Bone marrow (tissue), 2 donors: ENCODE data around the gene ARVCF.

Experiments
- DNase-seq, 2 donors: peaks; one replicate each; lab custom pipeline; 2025; lab: John Stamatoyannopoulos, UW

The ARVCF gene

DNA sequence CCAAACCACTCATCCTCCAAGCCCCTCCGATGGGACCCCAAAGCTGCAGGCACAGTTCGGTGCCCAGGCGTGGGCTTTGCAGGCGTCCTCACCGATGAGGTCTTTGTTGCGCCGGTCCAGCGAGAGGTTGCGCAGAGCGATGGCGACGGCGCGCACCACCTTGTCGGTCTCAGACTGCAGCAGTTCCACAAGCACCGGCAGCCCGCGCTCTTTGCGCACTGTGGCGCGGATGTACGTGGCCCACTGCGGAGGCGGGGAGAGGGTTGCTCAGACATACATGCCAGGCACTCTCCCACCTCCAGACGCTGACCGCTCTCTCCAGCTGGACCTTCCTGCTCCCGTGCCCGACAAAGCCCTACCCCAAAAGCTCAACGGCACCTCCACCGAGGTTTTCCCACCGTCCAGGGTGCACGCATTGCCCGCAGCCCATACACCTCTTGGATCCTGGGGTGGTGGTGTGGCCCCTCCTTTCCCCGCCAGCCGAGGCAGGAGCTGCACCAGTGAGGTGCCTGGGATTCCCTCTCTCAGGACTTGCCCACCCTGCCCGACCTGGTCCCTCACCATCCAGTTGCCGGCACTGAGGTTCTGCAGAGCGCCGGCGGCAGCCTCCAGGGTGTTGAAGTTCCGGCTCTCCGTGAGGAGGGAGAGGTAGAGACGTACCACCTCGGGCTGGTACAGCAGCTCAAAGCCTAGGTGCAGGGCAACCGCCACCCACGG lies 42.9 kb downstream of the ARVCF start:
- no peak for DNase-seq

DNA sequence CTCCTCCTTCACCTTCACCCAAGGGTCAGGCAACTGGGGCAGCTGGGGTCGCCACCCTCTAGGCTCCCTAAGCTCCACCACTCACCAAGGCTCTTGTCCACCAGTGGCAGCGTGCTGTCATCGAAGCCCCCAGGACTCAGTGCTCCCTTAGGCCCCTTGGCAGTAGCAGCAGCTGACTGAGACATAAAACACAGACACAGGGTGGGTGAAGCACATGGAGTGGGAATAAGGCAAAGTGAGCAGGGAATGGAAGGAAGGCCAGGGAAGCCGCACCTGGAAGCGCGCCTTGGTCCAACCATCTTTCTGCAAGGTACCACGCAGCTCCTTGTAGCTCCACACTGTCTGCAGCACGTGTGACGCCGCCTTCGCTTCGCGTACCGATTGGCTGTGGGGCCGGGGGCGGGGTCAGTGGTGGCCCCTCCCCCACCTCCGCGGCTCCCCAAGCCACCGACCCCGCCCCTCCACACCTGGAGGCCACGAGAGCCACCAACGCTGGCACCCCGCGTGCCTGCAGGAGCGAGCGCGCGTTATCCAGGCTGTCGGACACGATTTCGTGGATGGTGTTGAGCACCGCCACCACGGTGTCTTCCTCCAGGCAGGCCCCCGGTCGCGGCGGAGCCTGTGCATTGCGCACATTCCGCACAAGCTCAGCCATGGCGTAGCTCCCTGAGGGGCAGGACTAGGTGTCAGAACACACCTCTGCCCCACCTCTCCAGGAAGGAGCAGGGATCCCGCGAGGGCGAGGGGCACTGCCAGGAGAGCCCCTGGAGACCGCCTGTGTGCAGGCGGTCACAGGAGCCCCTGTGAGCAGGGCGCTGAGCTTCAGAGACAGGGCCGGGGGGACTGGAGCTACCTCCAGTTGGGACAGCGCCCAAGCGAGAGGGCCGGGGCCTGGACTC lies 43.7 kb downstream of the ARVCF start:
- DNase-seq = no peak

DNA sequence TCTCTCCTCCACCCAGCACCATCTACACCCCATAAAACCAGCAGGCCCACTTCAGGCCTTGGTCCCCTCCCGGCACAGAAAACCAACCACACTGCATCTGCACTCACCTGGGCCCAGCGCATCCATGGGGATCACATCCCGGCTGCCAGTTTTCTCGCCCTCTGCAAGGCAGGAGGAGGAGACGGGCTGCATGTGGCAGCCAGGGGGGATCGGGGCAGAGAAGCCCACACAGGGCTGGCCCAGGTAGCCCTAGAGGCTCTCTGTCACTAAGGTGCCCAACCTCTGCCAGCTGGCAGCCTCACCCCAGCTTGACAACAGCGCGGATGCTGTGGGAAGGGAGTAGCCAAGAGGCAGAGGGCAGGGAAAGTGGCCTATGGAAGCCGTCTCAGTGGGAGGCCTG lies 44.4 kb downstream of the ARVCF start:
- no peak for DNase-seq

DNA sequence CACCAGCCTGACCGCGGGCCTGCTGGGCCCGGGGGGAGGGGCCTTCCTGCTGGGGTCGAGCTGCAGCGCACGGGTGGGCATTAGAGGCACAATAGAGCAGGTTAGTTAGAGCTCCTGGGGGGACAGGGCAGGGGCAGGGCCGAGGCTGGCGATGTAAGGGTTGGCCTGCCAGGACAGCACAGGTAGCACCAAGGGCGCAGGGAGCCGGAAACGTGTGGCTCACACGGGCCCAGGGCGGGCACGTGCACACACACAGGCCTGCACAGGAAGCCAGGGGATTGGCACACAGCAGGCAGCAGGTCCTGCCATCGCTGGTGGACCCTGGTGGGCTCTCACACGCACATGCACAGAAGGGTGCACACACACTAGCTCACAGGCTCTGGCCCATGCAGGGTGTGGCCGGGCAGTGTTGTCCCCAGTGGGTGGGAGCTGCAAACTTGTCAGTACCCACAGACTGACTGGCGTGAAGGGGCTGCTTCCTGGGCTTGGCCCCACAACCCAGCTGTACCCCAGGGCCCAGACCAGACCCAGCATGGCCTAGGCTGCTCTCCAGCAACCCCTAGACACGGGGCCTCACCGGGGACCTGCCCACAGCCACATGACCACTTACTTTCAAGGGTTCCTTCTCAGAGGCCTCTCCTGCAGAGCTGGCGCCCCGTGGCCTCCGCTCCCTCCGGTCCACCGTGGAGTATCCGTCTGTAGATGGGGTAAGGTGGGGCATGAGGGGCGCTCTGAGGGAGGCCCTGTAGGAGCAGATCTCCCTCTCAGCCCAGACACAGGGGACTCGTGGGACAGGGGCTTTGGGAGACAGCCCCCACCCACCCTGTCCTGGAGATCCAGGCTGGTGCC lies 45.1 kb downstream of the ARVCF start:
- DNase-seq = no peak

DNA sequence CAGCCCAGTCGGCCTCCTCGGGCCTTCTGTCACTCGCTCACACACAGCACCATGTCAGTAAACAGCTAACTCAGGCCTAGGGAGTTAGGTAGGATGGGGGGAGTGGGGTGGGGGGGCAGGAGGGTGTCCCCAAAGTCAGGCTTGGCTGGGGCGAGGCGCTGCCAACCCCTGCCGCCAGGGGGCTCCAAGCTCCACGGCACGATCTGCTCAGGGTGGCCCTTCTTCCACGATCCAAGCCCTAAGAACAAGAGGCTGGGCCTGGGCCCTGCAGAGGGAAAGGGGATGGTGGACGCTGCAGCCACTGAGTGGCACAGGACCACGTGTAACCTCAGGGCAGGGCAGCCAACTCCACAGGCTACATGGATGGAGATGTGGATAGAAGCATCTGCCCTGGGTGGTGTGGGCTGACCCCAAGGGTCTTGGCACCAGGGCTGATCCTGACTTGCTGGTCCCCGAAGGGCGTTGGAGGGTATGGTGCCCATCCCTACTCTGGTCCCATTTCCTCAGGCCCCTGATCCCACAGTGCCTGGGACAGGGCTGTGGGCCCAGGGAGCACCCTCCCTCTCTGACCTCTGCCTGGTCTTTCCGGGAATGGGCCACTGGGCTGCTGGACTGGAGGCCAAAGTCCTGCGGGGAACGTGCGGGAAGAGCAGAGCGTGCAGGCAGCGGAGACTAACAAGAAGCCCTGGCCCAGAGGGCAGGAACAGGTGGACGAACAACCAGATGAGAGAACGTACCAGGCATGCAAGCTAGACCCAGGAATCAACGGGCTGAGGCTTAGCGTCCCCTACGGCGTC lies 45.9 kb downstream of the ARVCF start:
- peak; percentile 25 to 57 for DNase-seq

DNA sequence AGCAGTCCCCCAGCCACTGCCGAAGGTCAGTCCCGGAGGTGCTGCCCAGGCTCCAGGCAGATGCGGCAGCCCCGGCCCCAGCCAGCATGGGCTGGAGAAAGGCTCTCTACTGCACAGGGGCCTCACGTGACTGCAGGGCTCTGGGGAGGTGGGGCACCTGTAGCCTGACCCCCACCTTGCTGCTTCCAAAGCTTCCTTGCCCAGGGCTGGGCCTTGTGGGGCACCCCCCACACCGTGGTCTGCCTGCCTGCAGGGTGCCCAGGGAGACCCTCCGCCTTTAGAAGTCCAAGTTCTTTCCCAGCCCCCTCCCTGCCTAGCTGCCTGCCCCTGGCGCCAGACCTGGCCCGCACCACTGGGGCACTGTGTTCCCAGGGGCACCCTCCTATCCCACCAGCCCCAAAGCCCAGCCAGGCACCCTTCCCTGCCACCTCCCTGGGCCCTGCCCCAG lies 46.6 kb downstream of the ARVCF start:
- no peak for DNase-seq

DNA sequence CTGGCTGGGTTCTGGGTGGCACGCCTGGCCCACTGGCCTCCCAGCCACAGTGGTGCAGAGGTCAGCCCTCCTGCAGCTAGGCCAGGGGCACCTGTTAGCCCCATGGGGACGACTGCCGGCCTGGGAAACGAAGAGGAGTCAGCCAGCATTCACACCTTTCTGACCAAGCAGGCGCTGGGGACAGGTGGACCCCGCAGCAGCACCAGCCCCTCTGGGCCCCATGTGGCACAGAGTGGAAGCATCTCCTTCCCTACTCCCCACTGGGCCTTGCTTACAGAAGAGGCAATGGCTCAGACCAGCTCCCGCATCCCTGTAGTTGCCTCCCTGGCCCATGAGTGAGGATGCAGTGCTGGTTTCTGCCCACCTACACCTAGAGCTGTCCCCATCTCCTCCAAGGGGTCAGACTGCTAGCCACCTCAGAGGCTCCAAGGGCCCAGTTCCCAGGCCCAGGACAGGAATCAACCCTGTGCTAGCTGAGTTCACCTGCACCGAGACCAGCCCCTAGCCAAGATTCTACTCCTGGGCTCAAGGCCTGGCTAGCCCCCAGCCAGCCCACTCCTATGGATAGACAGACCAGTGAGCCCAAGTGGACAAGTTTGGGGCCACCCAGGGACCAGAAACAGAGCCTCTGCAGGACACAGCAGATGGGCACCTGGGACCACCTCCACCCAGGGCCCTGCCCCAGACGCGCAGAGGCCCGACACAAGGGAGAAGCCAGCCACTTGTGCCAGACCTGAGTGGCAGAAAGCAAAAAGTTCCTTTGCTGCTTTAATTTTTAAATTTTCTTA lies 47.3 kb downstream of the ARVCF start:
- no peak for DNase-seq

DNA sequence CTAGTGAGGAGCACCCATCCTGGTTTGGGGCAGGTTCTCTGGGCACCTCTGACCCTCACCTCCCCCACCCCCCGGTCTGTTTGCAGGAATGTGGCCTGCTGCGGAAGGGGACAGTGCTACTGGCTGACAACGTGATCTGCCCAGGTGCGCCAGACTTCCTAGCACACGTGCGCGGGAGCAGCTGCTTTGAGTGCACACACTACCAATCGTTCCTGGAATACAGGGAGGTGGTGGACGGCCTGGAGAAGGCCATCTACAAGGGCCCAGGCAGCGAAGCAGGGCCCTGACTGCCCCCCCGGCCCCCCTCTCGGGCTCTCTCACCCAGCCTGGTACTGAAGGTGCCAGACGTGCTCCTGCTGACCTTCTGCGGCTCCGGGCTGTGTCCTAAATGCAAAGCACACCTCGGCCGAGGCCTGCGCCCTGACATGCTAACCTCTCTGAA lies 48.2 kb downstream of the ARVCF start:
- no peak for DNase-seq

DNA sequence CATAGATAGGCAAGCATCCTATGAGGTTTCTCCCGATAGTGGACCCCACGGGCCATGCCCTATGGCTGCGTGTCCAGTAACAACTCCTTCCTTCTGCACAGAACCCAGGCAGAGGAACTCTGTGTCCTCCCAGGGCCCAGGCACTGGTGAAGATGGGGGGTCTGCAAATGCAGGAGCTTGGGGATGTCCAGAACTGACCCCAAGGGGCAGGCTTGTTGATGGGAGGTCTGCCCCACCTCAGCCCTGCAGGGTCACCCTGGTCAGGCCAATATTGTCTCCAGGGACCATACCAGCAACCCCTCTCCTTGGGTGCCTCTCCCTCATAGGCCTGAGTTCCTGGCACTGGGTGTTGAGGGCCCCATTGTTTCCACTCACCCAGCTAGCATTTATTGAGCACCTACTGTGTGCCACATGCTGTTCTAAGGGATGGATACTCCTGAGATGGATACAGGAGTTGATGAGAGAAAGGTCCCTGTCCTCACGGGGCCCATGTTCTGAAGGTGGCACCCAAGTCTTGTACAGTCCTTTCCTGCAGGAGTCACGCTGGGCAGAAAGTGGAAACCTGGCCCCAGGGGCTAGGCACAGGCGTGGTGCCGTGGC lies 48.7 kb downstream of the ARVCF start:
- no peak for DNase-seq

DNA sequence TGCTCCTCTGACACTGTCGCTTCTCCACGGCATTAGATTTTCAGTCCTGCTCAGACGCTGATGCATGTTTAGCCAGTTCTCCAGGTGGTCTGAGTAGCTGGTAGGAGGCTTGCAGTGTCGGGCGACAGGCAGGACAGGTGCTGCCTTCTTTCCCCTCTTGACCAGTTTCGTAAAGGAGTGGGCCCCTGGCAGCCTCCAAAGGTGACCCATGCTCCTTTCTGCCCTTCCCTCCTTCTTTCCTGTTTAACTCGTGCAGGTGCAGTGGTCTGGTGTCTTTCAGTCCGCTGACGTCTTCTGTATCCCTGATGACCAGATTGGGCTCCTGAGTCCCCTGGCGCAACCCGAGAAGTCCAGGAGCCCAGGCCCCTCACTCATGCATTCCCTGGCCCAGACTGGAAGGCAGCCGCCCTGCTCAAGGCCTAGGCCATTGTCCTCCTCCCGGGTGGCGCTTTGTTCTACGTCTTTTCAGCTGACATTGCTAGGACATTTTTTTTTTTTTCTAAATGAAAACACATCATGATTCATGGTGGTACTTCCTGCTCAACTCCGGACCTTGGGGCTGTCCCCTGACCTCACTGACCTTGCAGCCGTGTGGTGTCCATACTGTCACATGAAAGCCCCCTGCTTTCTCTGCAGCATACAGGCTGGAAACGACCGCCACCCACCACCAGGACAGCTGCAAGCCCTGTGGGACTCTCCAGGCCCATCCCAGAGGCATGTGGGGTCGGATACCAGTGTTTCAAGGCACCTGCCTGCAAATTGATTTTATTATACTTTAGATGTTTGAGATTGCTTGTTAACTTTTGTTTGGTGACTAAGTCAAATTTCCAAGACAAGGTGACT lies 49.5 kb downstream of the ARVCF start:
- DNase-seq = no peak

DNA sequence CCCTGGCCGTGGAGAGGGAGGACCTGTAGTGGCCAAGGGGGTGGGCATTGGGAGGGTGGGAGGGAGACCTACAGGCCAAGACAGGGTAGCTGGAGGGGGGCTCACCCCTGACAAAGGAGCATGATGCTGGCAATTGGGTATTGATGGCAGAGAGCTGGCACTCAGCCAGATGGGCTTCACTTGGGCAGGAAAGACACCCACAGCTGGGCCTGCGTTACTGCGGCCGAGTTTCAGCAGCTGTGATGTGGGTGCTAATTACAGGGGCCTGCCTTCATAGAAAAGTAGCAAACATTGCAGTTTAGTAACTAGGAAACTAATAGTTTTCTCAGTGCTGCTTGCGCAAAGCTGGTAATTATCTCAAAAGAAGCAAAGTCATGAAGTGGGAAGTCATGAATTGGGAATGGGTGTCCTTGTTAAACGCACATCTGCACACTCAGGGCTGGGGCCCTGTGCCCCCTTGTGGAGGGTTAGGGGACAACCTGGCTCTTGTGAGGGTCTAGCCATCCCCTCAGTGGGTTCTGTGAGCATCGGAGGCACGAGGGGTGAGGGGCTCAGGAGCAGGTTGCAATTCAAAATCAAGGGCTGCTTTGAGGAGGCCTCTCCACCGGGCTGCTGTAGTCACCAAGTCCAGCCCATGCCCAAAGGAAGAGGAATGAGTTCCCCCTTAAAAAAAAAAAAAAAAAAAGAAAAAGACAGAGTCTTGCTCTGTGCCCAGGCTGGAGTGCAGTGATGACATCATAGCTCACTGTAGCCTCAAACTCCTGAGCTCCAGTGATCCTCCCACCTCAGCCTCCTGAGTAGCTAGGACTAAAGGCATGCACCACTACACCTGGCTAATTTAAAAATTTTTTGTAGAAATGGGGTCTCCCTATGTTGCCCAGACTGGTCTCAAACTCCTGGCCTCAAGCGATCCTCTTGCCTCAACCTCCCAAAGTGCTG lies 50.6 kb downstream of the ARVCF start:
- DNase-seq = peak in 1 of 2 donors; percentile 13

DNA sequence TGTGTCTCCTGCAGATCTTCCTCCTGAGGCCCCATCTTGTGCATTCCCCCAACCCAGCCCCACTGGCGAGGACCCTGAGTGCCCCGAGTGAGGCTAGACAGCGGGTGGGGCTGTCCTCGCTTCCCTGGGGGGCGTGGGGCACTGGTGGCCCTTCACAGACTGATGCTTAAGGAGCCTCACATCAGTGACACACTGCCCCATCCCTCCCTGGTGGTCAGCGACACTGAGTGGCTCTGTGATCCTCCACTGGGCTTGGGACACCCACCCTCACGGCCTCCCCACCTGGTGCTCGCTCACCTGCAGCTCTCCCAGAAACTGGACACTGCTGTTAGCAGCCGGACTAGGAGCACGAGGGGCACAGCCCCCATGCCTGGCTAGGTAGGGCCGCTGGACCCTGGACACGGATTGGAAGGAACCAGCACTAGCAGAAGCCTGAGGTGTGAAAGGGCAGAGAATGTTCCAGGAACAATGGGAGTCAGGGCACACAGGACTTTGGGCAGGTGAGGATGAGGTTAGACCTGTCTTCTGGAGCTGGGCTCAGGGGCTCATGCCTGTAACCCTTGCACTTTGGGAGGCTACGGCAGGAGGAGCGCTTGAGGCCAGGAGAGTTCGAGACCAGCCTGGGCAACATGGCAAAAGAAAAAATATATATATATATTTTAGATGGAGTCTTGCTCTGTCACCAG lies 51.8 kb downstream of the ARVCF start:
- no peak for DNase-seq

DNA sequence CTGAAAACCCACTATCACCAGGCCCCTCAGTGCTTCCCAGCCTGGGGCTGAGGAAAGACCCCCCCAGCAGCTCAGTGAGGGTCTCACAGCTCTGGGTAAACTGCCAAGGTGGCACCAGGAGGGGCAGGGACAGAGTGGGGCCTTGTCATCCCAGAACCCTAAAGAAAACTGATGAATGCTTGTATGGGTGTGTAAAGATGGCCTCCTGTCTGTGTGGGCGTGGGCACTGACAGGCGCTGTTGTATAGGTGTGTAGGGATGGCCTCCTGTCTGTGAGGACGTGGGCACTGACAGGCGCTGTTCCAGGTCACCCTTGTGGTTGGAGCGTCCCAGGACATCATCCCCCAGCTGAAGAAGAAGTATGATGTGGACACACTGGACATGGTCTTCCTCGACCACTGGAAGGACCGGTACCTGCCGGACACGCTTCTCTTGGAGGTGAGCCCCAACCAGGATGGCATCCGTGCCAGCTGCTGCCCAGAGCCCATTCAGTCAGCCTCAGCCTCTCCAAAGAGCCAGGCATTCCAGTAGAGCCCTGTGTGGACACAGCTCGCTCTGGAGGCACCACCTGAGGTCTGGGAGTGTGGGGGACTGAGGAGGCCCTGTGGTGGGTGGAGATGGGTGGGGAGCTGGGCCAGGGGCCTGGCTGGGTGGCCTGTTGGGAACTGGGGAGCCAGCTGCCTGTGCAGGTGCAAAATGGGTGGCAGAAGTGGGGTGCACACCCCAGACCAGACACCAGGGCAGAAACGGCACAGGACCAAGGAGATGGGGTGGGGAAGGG lies 52.6 kb downstream of the ARVCF start:
- no peak for DNase-seq

DNA sequence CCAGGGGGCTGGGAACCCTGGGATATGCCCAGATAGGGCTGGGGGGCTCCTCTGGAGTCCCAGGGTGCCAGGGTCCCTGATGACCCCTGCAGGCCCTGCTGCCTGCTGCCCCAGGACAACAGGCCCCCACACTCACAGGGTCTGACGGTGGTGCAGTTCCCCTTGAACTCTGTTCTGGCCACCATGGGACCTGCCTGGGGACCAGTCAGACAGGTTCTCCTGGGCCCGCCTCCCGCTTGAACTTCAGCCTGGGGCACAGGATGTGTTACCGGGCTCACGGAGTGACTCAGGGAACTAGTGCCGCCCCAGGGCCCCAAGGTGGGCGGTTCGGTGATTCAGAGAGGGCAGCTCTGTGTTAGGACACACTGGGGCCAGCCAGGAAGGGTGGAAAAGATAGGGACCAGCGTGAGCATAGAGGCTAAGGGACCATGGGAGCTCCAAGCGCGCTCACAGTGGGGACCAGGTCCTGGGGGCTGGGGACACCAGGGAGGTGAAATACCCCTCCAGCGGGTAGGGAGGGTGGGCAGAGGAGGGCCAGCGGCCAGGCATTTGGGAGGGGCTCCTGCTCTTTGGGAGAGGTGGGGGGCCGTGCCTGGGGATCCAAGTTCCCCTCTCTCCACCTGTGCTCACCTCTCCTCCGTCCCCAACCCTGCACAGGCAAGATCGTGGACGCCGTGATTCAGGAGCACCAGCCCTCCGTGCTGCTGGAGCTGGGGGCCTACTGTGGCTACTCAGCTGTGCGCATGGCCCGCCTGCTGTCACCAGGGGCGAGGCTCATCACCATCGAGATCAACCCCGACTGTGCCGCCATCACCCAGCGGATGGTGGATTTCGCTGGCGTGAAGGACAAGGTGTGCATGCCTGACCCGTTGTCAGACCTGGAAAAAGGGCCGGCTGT lies 53.5 kb downstream of the ARVCF start:
- DNase-seq = no peak

DNA sequence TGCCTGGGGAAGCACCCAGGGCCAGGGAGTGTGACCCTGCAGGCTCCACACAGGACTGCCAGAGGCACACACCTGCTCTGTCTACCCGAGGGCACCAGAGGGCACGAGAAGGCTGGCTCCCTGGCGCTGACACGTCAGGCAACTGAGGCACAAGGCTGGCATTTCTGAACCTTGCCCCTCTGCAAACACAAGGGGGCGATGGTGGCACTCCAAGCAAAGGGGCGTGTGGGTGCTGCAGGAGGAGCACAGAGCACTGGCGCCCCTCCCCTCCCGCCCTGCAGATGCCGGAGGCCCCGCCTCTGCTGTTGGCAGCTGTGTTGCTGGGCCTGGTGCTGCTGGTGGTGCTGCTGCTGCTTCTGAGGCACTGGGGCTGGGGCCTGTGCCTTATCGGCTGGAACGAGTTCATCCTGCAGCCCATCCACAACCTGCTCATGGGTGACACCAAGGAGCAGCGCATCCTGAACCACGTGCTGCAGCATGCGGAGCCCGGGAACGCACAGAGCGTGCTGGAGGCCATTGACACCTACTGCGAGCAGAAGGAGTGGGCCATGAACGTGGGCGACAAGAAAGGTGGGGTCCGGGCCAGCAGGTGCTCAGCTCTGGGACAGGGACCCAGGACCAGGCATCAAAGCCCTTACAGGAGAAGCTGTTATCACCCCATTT lies 54.2 kb downstream of the ARVCF start:
- no peak for DNase-seq
